ENCODE data around the gene TIMM10B.
A peak's percentile ranks its signal among the peaks of the same experiment; 100 is the strongest.

Gene TIMM10B

GRCh38 chr11:6440906-6441358, 40.4 kb upstream of the TIMM10B start, which contains the start of gene HPX:
Gene HPX (minus strand): TSS chr11:6440987. CDS start chr11:6440963, 24 bp downstream.
- TF ChIP-seq, protein P1, sequence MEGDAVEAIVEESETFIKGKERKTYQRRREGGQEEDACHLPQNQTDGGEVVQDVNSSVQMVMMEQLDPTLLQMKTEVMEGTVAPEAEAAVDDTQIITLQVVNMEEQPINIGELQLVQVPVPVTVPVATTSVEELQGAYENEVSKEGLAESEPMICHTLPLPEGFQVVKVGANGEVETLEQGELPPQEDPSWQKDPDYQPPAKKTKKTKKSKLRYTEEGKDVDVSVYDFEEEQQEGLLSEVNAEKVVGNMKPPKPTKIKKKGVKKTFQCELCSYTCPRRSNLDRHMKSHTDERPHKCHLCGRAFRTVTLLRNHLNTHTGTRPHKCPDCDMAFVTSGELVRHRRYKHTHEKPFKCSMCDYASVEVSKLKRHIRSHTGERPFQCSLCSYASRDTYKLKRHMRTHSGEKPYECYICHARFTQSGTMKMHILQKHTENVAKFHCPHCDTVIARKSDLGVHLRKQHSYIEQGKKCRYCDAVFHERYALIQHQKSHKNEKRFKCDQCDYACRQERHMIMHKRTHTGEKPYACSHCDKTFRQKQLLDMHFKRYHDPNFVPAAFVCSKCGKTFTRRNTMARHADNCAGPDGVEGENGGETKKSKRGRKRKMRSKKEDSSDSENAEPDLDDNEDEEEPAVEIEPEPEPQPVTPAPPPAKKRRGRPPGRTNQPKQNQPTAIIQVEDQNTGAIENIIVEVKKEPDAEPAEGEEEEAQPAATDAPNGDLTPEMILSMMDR (conservative IDR thresholded peaks at IDR 0.05; ENCODE audit: low read depth, low read length), result no peak
- DNase-seq (ENCODE audit: low read depth), result no peak
- H3K4me3 ChIP-seq (ENCODE audit: low read length), result no peak within 1 kb of the TSS

DNA sequence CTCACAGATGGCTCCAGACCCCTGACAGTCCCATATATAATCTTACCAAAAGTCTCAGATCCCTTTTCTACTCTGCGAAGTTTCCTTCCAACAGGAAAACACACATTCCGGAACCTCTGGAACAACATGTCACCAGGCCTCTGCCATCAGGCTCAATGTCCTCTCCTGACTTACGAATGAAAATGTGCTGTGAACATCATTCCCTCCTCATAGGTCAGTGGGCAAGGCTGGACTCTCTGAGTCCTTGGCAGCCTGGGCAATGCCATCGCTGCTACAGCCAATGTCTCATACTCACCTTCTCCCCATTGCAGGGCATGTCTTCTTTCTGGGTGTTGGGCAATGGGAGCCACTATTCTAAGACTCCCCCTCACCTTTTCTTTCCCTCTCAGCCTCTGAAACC, 38.9 kb upstream of the TIMM10B start:
- DNase-seq (ENCODE audit: low read depth), result no peak
- TF ChIP-seq, protein P1 (conservative IDR thresholded peaks at IDR 0.05; ENCODE audit: low read depth, low read length), result no peak
- H3K4me3 ChIP-seq (ENCODE audit: low read length), result no peak overlapping the region

- DNase-seq (ENCODE audit: low read depth), result no peak
- TF ChIP-seq, protein P1 (conservative IDR thresholded peaks at IDR 0.05; ENCODE audit: low read depth, low read length), result peak; percentile 90
- no peak overlapping the region for H3K4me3 ChIP-seq (ENCODE audit: low read length)
Observed at GRCh38 chr11:6443269-6444003, 37.9 kb upstream of the TIMM10B start.

- DNase-seq (ENCODE audit: low read depth), result no peak
- H3K4me3 ChIP-seq (ENCODE audit: low read length), result no peak overlapping the region
- TF ChIP-seq, protein P1 (conservative IDR thresholded peaks at IDR 0.05; ENCODE audit: low read depth, low read length), result no peak
Observed at GRCh38 chr11:6448574-6448973, 32.7 kb upstream of the TIMM10B start.

- no peak for DNase-seq (ENCODE audit: low read depth)
- H3K4me3 ChIP-seq (ENCODE audit: low read length), result no peak overlapping the region
- TF ChIP-seq, protein P1 (conservative IDR thresholded peaks at IDR 0.05; ENCODE audit: low read depth, low read length), result no peak
Observed at GRCh38 chr11:6452219-6452618, 29.1 kb upstream of the TIMM10B start.

DNA sequence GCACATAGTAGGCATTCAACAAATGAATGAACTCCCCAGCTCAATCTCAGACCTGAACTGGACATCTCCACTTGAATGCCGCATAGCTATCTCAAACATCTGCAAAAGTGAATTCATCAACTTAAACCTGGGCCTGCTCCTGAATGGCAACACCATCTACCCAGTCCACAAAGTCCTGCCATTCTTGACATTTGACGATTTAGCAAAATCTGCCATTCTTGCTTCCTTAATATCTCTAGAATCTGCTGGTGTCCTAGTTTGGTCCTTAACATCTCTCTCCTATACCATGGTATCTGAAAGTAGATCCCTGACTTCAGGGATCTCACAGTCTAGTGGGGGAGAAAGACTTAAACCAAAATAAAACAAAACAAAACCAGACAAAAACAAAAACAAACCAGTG, 28.1 kb upstream of the TIMM10B start:
- no peak for DNase-seq (ENCODE audit: low read depth)
- H3K4me3 ChIP-seq (ENCODE audit: low read length), result no peak overlapping the region
- TF ChIP-seq, protein P1 (conservative IDR thresholded peaks at IDR 0.05; ENCODE audit: low read depth, low read length), result no peak

- no peak for DNase-seq (ENCODE audit: low read depth)
- H3K4me3 ChIP-seq (ENCODE audit: low read length), result no peak overlapping the region
- TF ChIP-seq, protein P1 (conservative IDR thresholded peaks at IDR 0.05; ENCODE audit: low read depth, low read length), result no peak
Observed at GRCh38 chr11:6455070-6455469, 26.2 kb upstream of the TIMM10B start.

Measured in retinal pigment epithelial cell (primary cell).